GM21367 (cell line): ENCODE results near the gene GNB1L.

Experiments
- ATAC-seq: cut with Tn5 transposase; IDR thresholded peaks from one replicate; pipeline ENCODE4 v1.9.1; 2021; ENCODE audit not compliant: unreplicated experiment

Gene GNB1L

DNA sequence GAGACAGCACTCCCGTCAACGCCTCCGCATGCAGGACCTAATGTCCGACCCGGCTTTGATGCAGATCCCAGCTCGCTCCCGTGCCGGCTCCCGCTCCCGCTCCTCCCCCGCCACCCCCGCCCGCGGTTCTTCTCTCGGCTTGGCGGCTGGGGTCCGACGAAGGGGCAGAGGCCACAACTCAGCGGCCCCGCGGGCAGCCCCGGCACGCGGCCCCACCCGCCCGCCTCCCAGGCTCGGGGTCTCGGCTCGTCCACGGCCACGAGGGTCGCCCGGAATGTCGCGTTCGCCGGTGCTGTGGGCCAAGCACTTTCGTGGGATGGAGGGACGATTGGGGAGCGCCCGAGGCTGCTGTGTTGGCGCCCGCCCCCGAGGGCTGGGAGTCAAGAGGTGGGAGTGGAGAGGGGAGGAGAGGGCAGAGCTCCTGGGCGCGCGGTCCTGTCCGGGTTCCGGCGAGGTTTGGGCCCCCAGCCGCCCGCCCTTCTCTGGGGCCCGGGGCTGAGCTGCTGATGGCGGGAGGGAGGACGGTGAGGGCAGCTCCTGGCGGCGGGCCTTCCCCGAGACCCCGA lies 99.4 kb downstream of the GNB1L start:
- no peak for ATAC-seq

DNA sequence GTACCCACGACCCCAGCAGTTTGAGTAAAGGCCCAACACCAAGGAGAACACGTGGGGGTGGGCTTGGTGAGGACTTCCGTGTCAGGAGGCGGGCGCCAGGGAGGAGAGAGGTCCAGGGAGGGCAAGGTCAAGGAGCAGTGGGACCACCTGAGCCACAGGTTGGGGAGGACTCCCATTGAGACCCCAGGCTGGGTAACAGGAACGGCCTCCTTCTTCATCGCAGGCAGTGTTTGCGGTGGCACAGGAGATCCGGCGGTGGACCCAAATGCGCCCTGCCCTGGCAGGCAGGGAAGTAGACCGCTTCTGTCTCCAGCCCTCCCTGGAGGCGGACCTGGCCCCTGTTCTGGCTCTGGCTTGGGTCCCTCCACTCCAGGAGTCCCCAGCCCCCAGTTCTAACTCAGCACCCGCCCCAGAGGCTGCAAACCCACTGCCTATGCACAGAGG lies 100.0 kb downstream of the GNB1L start:
- ATAC-seq = no peak

DNA sequence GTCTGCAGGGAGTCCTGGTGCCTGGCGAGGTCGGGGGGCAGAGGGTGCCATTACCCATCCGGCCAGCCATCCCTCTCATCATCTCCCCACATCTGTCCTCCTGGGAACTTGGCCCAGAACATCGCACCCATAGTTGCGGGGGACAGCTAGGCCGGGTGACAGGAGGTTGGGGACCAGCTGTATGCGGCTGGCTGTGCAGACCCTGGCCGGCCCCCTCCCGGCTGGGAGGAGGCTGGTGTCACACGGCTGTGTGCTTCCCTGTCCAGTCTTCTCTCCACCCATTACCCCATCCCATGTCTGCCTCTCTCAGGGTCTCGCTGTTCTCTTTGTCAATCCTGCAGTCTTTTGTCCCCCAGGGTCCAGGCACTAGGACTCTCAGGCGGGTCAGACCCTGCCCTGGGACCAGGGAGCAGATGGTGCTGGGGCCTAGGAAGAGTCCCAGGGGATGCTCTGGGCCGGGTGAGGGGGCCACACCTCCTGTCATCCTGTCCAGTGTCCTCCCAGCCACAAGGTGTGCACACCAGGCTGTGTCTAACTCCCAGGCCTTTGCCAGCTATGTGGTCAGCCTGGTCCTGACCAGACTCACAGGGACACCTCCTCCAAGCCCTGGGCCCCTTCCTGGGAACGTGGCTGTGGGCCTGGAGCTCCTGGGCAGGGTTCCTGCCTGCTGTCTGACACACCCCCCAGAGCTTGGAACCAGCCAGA lies 100.5 kb downstream of the GNB1L start:
- no peak for ATAC-seq

DNA sequence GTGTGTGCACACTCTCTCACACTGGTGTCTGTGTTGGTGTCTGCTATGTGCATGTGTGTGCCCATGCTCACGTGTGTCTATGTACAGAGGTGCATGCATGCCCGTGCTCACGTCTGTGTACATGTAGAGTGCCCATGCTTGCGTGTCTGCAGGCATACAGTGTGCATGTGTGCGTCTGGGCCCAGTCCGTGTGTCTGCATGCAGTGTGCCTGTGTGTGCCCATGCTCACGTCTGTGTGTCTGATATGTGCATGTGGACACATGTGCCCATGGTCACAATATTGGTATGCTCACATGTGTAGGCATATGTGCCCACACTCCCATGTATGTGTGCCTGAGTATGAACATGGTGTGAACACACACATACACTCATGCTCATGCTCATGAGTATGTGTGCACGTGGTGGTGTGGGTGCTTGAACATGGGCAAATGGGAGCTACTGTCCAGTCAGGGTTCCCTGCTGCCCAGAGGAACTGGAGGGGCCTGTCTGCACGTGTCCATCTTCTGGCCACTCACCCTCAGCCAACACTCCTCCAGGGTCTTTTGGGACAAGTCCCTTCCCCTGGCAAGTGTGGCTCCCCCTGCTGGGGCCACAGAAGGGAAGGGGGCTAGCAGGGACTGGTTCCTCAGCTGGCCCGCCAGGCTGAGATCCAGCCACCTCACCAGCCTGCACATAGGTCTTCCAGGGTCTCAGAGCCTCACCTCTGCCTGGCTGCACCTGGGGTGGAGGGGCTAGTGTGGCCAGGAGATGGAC lies 101.4 kb downstream of the GNB1L start:
- ATAC-seq = no peak

DNA sequence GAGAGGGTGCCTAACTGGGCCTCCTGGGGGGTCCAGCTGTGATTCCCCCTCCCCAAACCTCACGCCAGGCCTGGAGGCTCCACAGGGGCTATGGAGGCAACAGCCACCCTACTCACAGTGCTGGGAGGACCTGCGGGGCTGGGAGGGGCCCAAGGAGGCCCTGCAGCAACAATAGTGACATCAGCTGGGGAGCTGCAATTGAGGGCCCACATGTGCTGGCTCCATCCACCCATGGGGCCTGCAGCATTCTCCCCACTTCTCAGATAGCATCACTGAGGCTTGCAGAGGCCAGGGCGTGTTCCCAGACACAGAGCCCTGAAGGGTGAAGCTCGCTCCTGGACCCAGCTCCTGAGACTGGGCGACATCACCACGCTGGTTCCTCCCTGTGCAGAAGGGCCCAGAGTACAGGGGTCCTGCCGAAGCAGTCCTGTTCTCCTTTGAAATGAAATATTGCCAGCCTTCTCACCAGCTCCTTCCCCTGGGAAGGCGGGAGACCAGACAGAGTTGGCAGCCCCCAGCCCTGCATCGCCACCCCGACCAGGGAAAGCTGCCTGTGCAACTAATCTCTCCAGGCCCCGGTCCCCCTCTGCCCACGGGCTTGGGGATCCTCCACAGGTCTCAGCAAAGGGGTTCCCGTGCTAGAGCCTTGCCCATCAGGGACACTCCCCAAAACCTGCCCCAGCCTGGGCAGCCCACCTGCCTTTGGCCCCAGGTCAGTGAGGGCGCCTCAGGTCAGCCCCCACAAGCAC lies 103.0 kb downstream of the GNB1L start:
- no peak for ATAC-seq

DNA sequence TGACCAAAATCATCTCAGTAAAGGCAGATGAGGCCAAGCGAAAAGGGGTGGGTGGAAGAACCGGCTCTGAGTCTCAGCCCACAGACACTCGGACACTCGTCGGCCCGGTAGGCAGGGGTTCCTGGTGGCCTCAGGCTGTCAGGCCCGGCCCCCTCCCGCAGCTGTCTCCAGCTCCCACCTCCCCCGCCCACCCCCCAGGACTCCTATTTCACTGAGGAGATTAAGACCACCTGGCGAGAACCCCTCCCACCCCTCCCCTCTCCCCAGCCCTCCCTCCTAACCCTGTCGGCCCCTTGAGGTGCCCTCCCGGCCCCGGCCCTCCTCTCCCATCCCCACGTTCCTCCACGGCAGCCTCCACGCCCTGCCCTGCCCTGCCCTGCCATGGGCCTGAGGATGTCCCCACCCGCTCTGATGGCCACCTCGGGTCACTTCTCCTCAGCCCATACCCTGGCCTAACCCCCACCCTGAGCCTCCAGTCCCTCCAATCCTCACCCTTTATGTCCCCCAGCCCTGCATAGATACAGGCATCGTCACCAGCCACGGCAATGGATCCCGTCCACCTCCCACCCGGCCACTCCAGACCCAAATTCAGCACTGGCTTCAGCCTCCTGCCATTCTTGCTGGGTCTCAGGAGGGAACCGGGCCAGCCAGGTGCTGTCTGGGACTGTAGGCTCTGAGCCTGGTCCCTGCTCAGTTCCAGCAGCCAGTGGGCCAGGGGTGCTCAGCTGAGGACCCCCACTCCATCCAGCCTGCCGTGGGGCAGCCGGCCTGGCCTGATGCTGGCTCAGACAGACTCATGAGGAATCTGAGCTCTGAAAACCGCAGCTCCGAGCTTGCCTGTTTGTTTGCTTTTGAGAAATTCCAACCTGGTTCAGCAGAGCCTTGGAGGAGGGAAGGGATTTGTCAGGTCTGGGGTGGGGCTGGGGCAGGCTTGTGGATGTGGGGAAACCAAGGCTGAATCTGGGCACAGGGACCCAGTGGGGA lies 103.9 kb downstream of the GNB1L start:
- no peak for ATAC-seq

DNA sequence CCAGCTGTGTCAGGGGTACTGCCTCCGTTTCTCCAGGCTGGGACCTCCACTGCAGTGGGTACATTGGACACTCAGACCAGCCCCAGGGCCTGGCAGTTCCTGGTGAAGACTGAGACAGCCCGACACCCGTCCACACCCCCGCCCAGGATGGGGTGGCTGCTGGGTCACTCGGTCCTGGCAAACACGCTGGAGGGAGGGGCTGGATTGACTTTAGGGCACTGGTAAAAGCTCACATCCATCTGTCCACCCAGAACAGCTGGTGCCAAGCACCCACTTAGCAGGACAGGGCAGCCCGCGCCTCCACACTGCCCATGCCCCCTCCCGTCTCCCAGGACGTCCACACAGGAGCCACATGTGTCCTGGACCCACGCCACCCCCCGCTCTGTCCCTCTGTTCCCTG lies 104.8 kb downstream of the GNB1L start:
- ATAC-seq = no peak

DNA sequence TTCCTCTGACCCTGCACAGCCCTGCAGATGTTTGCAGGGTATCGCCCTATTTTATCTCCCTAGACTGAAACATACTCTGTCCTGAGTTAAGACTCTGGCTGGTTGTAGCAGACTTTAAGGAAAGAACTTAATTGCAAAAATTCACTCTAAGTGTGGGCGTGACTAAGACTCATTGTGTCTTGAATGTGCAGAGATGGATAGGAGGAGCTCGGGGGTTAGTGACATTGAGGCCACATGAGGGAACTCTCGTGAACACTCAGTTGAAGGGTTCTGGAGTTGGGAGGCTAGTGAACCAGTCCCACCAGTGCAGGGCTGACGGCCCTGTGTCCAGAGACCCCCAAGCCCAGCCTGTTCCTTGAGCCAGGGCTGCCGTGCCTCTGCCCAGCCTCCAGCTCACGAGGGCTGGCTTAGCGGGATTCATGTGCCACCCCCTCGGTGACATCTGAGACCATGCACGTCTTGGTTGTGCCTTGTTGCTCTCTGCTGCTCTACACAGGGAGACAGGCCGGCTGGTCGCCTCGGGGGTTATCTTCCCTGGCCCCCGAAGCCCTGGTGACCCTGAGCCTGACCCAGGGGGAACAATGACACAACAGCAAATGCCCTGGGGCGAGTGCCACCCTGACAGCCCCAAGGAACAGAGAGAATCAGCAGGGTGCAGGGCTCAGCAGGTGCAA lies 105.5 kb downstream of the GNB1L start:
- no peak for ATAC-seq

DNA sequence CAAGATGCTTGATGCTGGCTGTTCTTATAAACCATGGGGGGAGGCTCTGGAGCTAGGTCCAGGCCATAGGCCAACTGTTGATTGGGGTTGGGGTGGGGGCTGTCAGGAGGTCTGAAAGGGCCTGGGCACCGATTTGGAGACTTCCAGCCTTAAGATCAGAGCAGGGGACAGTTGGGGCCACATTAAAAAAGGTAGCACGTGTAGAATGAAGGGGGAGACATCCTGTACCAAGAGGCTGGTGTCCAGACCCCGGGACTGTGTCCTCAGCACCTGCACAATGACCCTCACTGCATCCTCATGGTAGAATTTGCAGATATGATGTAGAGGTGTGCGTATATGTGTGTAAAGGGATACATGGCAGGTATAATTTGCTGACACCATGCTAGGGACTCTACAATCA lies 106.5 kb downstream of the GNB1L start:
- no peak for ATAC-seq

DNA sequence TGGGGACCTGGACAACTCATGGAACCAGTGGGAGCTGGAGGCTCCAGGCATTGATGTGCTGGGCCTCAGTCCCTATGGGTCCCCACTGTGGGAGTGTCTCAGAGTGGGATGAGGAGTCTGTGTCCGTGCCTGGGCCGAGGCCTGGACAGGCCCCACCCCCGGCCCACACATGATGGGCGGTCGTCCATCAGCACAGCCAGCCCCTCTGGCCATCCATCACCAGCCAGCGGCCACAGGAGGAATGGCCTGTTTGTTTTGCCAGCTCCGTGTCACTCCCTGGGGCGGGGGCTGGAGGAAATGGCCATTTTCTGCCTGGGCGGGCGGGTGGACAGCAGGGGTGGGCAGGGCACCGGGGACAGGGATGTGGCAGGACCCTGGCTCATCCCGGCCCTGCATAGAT lies 107.1 kb downstream of the GNB1L start:
- ATAC-seq = no peak

DNA sequence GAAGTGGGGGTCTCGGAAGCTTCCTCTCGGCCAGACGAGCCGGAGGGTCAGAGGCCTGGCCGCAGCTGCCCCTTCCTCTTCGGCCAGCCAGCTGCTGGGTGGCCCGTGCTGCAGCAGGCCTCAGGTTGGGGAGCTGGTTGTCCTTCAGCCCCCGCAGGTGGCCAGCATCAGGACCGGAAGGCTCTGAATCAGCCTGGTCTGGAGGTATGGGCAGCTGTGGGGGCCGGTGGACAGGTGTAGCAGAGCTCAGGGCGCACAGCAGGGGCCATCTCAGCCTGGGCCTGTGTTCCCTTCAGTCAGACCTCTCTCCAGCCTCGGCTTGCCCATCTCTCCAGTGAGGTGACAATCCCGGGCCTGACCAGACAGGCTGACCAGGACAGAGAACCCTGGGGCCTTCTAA lies 107.9 kb downstream of the GNB1L start:
- no peak for ATAC-seq

DNA sequence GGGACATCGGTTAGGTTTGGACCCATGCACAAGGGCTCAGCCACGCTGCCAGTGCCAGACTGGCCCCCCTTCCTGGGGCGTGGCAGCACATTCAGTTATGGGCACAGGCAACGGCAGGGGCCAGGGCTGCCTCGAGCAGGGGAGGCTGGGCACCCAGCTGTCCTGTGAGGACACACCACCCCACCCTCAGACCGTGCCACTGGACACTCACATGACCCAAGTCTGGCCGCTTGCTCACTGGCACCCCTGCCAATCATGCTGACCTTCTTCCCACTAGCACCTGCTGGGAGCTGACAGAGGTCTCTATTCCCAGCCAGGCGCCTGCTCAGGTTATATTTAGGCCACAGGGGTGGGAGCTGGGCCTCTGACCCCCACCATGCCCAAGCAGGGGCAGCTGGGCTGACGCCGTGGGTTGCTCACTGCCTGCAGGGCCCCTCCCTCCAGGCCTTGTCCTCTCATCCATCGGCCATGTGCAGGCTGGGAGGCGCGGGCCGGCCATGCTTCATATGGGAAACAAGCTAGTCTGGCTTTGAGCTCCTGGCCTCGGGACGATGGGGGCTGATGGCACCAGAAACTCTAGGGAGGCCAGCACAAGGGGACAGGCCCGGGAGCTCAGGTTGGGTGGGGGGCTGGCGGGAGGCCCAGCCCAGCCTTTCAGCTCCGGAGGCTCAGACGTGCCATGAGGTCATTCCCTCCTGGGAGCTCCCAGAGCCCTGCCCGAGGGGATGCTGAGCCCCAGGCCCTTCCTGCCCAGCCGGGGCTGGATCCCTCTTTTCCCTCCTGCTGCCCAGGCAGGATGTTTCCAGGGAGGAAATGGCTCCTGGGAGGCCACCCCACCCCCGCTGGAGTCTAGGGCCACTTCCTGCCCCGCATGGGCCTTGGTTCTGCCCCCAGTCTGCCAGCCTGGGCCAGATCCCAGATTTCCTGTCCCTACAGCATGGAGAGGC lies 109.2 kb downstream of the GNB1L start:
- ATAC-seq = no peak

DNA sequence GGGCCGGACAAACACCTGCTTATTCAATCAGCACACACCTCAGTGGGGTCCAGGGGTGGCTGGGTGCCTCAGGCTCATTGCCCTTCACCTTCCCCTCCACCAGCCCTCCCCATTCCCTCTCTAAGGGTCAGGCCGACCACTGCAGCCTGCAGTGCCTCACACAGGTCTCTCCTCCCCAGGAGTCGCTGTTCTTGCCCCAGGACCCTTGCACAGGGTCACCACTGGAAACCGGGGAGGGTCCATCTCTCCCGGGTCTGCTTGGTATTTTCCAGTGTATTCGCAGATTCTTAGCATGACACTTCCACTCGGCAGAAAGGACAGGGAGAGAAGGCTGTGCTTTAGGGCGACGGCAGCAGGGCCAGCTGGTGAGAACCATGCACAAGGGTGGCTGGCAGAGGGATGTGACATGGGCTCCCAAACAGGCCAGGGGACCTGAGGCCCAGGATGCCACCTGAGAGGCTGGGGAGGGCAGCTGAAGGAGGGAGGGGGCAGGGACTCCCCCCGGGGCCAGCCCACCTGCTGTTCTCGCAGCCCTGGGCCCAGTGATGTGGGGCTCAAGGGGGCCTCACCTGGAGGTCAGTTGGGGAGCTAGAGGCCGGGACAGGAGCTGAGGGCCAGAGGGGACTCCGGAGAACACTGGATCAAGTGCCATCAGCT lies 110.2 kb downstream of the GNB1L start:
- ATAC-seq = no peak

DNA sequence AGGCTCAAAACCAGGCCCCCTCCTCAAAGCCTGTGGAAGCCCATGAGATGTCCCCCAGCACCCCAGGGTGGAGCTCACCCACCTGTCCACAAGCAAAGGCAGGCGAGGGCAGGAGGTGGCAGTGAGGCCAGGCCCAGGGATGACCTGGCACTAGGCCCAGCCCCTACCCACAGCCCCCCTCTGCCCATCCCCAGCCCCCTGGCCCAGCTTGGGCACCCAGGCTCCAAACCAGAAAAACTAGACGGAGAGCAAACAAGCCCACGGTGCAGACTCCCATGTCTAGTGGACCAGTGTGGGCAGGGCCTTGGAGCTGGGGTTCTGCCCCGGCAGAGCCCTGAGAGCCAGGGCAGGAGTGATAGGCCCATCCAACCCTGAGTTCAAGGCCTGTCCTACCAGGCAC lies 111.0 kb downstream of the GNB1L start:
- no peak for ATAC-seq

DNA sequence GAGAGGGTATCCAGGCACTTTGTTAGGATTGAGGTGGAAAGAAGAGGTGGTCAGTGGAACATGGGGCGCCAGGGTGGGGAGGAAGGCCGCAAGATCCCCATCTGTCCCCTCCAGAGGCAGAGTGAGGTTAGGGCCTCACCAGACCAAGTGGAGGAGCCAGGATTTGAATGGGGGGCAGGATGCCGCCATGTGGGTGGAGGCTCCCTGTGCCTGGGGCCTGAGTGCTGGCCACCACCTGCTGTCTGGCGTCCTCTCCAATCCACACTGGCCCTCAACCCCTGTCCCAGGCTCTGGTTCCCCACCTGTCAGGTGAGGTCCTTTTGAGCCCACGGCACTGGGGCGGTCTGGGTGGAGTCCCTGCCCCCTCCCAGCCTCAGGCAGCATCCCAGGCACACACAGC lies 111.6 kb downstream of the GNB1L start:
- no peak for ATAC-seq

DNA sequence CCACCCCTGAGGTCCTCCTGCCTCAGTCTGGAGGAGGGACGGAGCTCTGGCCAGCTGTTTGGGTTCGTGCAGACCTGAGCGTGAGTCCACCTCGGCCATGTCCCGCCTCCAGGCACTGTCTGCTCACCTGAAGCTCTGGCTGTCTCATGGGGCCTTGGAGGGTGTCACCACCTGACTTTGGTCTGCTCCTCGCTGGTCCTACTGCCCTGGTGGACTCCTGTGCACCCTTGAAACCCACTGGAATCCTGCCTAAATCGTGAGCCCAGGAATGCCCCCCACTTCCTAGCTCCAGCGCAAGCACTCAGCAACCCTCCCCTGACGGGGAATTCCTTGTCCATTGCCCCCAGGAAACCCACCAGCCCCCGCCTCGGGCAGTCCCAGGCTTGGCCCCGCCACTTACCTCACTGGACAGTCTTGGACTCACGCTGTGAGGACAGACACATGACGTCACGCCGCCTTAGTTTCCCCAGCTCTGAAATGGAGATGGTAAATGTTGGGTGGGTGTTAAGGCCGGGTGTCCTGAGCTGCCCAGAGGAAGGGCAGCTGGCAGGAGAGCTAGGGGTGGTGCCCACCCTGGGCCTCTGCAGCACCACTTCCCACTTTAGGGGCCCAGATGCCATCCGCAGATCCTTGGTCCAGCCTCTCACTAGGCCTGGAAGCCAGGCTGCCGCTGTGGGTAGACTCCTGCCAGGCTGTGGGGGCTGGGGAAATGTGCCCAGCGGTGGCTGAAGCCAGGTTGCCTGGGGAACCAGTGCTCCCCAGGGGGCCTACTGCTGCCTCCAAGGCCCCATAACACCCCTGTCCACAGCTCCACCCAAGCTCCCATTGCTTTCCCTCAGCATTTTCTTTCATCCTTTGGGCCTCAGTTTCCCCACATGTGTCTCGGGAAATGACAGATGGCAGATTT lies 112.3 kb downstream of the GNB1L start:
- no peak for ATAC-seq

DNA sequence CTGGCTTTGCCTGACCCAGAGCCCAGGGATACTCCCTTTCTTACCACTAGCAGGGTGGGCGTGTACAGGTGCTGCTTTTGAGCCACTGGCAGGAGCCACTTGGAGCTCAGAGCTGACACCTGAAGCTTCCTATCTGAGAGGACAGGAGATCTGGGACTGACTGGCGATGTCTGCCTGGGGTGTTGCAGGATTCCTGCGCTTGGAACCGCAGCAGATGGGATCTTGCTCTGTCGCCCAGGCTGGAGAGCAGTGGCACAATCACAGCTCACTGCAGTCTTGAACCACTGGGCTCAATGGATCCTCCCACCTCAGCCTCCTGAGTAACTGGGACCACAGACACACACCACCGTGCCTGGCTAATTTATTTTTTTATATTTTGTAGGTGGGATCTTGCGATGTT lies 113.6 kb downstream of the GNB1L start:
- no peak for ATAC-seq
